ENCODE results near the gene HSFX2.
"Not testable (repeated sequence)": the region's sequence is repeated elsewhere in the genome, so short reads cannot be mapped to it uniquely, and the experiment has no call there.

The HSFX2 gene

DNA sequence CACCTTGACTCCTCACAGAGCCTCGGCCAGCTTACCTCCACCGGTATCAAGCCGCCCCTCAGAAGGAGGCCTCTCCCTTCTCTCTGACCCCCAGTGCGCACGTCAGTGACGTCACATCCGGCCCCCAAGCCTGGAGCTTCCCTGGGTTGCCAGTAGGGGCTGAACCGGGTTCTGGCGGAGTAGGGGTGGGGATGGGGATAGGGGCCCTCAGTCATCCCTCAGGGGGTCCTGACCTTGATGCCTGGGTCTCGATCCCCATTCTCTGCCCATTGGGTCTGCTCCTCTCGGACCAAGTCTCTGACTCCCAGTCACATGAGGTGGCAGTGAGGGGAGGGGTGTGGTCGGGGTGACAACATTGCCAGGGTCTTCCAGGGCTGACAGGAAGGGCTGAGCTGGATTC is 7.8 kb downstream of the HSFX2 start, which contains the start of gene MAGEA9B:
Gene MAGEA9B (minus strand): TSS at position 101 of the 400 bp plus-strand sequence. CDS start 4,280 bp downstream, outside the sequence.
- not testable (repeated sequence) for DNase-seq (ENCODE audit: low read depth)

DNA sequence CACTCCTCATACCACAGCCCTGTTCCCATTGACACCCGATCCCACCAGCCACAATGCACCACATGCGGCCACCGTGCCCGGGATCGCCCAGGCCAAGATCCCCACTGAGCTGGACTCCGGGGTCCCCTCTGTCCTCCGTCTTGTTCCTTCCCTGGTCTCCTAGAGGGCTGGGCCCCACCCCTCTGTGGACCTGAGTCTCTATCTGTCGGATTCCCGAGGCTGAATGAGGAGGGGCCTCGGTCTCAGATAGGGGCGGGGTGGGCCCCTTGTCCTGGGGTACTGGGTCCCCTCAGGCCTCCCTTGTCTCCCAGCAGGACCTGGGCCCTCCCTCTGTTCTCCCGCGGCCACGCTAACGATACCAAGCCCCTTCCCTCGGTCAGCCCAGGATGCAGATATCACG is 9.5 kb downstream of the HSFX2 start:
- not testable (repeated sequence) for DNase-seq (ENCODE audit: low read depth)

DNA sequence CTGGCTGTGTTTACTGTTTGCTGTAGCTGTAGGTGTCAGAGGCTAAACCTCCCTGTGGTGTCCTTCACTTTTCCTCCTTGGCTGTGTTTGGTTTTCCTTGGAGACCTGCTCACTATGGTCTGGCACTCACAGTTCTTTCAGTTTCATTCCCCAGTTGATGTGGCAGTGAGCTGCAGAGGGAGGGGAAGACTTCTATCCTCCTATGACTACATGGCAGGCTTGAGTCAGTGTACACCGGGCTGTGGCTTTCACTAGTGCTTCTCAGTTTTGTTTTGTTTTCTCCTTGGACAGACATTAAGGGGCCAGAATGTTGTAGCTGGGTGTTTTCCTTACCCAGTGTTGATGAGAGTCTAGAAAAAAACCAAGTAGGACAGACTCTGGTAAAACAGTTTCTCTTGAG is 21.7 kb downstream of the HSFX2 start:
- DNase-seq (ENCODE audit: low read depth): not testable (repeated sequence)

DNA sequence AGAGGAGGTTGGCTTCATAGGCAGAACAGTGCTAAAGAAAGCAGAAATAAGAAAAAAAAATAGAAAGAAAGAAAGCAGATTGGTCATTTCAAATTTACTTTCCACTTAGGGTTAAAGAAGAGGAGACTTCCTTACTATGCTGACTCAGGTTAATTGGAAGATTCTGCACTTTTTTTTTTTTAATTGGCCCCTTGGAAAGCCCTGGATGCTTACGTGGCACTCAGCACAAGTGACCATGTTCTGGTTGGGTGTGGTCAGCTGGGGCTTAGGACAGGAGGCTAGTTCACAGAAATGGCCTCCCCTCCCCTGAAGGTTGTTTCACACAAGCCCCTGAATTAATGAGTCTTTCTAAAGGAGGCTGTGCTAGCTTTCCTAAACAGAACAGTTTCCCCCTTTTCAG is 22.4 kb downstream of the HSFX2 start:
- DNase-seq (ENCODE audit: low read depth): no peak

DNA sequence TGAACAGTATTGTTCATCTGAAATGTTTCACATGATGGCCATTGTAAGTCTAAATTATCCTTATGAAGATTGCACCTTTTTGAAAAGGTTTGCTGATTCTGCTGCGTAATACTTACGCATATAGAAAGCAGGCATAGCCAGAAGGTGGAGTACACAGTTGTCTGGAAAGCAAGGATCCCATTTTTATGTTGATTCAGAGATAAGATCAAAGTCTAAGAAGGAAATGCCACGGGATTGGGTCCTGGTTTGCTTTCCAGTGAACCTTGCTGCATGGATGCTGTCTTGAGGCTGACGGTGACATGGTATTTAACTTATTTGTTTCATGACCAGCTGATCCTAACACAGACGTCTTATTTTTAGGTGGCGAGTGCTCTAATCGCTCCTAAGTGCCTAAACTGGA is 23.3 kb downstream of the HSFX2 start:
- DNase-seq (ENCODE audit: low read depth): no peak

DNA sequence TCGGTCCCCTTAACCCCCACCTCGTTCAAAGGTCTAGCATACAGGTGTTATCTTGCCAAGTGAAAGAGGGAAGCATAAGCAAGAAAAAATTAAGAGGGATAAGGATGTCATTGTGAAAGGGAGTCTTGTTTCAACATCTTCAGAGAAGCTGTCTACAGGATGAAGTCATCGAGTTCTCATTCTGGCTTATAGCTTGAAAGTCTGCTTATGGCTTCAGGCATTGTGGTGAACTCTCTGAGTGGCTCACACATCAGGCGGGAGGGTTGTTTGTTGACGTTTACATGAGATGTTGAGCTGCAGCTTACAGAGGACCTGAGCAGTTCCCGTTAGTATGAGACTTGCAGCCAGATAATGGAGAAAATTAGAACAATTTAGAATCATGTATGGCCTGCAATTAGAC is 24.4 kb downstream of the HSFX2 start:
- no peak for DNase-seq (ENCODE audit: low read depth)

DNA sequence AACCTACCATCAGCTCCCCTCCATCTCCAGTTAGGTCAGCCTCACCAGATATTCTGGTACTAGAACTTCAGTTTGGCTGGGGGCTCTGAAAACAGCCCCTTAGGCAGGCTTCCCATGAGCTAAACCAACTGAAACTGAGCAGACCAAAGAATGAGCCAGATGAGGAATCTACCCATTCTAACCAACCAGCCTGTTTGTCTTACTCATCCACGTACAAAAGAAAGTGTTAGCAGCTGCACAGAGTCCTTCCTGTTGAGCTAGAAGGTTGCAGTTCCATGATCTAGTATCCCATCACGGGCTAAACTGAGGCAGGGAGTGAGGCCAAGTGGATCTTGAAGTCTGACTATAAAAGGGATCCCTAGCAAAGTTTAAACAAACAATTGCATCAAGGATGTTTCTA is 25.3 kb downstream of the HSFX2 start:
- no peak for DNase-seq (ENCODE audit: low read depth)

DNA sequence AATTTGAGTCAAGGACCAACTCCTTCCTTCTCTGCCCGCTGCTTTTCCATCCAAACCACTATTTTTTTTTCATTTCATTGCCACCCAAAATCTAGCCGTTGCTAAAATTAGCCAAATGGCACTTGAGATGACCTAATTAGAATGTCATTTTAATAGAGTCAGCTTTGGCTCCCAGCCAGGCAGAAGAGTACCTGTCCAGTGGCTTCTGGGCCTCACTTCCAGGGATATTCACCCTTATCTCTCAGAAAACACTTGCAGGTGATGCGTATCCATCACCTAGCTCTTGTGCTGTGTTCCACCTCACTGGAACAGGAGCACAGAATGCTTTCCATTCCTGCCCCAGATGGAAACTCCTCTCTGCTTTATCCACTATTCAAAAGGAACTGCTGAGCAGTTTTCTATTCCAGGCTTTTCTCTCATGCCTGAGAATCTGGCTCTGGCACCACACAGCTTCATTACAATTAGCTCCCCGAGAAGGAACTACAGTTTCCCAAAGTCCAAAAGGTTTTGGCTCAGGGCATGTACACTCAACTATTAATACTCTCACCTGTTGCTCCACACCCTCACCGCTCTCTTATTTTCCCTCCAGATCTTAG is 26.3 kb downstream of the HSFX2 start:
- DNase-seq (ENCODE audit: low read depth): no peak

DNA sequence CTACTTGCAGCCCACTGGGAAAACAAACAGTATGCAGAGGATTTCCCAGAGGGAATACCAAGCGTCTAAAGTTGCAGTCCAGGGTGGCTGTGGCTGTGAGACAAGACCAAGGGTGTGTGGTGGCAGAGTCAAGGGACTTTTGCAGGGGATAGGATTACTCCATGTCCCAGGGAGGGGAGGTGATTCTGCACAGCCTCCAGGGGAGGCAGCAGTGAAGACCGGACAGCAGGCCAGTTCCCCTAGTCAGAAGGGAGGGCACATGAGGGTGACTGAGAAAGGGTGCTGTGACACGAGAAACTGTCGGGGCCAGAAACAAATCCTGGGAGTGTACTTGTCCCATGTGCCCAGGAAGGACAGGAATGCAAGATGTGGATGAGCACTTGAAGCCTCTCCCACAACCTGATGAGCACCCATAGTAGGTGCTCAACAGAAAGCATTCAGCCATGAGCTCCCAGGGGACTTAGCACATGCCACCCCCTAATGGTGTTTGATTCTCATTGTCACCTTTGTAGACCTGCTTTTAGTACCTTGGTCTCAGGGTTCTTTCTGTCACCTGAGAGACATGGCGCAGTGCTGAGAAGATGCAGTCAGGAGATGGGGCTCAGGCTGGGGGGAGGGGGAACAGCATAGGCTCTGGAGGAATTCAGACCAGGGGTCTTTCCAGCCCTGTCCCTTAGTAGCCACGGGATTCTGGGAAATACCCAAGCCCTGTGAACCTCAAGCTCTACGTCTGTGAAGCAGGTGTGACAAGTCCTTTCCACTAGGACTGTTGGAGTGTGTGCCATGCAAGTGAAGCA is 27.3 kb downstream of the HSFX2 start:
- DNase-seq (ENCODE audit: low read depth): no peak

DNA sequence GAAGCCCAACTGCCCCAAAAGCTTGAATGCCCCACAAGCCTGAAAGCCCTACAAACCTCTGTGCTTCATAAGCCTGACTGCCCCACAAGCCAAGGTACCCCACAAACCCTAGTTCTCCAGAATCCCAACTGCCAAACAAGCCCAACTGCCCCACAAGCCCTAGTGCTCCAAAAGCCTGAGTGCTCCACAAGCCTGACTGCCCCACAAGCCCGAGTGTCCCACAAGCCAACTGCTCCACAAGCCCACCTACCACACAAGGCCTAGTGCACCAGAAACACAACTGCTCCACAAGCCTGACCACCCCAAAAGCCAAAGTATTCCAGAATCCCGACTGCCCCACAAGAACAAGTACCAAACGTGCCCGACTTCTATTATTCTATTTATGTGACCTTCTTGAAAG is 31.8 kb downstream of the HSFX2 start:
- DNase-seq (ENCODE audit: low read depth): no peak

DNA sequence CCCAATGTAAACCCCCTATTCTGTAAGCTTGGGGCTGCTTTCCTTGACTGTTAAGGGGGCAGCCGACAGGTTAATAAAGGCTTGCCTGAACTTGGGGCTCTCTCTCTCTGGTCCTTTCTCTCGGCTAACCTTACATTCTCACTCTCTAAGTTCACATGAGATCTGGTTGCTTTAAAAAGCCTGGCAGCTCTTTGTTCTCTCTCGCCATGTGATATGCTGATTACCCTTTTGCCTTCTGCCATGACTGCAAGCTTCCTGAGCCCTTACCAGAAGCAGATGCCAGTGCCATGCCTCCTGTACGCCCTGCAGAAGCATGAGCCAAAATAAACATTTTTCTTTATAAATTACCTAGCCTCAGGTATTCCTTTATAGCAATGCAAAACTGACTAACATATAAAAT is 39.9 kb downstream of the HSFX2 start:
- DNase-seq (ENCODE audit: low read depth): not testable (repeated sequence)

DNA sequence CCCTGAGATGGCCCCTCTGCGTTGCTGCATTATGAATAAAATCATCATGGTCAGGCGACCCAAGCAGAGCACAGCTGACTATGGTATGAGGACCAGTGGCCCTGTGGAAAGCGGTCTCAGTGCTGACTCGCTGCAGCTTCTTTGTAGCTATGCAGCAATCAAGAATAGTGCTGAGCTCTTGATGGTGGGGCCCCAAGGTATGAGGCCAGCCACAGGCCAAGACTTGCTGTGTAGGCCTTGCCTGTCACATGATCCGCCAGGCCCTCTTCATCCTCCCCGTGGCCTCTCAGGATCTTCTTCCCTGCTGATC is 43.2 kb downstream of the HSFX2 start:
- DNase-seq (ENCODE audit: low read depth): not testable (repeated sequence)

DNA sequence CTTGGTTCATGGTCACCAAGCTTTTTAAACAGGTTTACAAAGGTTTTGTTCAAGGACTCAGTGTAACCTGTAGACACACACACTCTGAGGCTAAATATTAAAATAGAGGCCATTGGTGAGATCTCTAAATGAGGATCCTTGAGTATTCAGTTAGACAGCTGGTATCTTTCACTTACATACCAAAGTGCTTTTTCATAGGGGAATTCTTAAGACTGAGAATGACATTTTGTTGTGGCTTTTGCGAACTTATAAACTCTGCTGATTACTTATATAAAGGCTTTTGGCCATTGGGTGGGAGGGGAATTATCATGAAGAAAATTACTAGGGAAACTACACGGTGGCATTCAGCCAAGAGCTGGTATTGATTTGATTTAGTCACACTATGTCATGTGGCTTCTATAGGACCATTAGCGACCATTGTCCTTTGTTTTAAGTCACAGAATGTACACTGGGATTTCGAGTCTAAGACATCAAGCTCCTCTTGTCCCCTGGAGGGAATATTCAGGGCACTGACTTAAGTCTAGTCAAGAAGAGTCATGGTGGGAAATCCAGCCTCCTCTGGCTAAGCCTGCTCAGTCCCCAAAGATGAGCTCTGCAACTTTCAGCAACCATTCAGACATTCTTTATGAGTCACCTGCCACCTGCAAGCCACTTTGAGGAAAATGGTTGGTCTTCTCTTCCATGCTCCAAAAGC is 43.7 kb downstream of the HSFX2 start:
- DNase-seq (ENCODE audit: low read depth): not testable (repeated sequence)

DNA sequence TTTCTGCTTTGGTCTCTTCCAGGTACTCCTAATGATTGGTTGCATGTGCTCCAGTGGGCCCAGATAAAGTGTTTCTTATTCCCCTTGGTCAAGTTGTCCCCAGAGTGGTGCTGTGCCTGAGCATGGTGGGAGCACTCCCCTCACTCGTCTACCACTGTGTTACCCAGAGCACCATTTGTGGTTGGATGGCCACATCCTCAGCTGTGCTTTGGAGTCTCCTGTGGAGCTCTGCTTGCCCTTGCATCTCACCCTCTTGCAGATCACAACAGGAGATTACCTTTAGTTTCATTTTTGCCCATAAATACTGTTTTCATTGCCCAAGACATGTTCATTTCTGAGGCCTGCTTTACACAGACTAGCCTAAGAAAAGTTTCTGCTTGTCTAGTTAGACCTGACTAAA is 44.7 kb downstream of the HSFX2 start:
- not testable (repeated sequence) for DNase-seq (ENCODE audit: low read depth)

DNA sequence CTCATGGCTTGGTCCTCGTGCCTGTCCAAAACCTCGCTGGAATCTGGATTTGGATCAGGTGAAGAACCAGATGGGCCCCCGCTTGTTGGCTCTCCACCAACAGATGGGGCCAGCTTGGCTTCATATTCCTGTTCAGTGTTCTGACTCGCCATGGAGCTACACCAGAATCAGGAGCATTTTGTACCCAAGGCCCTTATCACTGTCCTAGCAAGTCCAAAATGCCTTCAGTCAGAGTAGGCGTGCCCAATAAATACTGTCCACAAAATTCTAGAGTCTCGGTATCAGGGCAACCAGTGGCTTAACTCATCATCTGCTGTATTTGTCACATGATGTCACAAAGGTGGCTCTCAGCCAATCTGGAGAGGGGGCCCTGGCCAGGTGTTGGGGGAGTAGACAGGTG is 45.4 kb downstream of the HSFX2 start, which contains the start of gene HSFX3:
Gene HSFX3 (minus strand): TSS at position 224 of the 400 bp plus-strand sequence. CDS start 72 bp downstream, at position 152.
- DNase-seq (ENCODE audit: low read depth): not testable (repeated sequence)

DNA sequence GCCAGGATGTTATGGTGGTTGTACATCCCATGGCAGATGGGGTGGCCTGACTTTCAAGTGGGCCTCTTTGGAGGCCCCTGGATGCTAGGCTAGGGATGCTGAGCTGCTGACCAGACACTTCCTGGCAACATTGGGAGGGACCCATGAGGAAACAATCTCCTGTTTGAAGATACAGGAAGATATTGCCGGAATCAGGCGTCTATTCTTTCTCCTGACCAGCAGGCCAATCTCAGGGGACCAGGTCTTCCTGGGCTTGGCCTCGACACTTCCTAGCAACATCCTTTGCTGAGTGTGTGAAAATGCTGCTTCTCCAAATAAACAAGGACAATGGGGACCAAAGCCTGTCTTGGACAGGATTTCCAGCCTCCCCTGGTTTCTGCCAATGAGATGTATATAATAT is 47.3 kb downstream of the HSFX2 start:
- not testable (repeated sequence) for DNase-seq (ENCODE audit: low read depth)

DNA sequence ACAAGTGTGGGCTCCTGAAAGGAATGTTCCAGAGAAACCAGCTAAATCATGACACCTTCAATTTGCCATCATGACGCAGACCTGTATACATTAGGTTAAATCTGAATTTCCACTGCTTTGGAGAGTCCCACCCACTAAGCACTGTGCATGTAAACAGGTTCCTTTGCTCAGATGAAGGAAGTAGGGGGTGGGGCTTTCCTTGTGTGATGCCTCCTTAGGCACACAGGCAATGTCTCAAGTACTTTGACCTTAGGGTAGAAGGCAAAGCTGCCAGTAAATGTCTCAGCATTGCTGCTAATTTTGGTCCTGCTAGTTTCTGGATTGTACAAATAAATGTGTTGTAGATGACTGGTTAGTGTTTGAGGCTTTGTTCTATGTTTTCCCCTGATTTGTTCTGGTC is 48.2 kb downstream of the HSFX2 start:
- not testable (repeated sequence) for DNase-seq (ENCODE audit: low read depth)

DNA sequence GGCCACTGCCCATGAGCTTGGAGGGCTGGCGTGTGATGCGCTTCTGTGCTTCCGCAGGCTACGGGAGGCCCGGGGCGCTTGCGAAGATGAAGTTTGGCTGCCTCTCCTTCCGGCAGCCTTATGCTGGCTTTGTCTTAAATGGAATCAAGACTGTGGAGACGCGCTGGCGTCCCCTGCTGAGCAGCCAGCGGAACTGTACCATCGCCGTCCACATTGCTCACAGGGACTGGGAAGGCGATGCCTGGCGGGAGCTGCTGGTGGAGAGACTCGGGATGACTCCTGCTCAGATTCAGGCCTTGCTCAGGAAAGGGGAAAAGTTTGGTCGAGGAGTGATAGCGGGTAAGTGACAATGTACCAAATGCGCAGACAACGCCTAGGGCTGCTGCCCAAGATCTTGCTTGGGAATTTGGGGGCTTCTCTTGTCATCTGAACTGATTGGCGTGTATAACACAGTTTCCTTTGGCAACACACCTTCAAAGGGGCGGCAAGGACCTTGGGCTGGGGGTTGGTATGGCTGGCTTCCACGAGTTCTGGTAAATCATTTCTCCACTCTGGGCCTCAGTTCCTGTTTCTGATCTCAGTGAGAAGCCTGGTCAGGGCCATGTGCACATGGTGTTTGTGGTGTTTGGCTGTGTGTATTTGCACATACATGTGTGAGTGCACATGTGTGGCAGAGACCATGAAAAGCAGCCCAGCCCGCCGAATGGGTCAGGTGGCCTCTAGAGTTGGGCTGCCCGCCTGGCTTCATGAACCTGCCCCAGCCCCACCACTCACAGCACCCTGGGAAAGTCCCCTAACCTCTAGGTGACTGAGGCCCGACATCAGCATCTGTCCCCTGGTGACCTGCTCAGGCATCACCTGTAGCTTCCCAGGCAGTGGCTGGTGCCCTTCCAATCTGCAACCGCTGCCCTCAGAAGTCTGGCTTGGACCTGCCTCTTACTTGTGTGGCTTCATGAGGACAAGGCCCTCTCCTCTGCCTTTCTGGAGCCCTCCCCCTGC is 49.3 kb downstream of the HSFX2 start:
- not testable (repeated sequence) for DNase-seq (ENCODE audit: low read depth)

Measured in T follicular helper cell (primary cell).